Measurements from ENCODE around the gene SYCP3.
"Not testable (repeated sequence)": the region's sequence is repeated elsewhere in the genome, so short reads cannot be mapped to it uniquely, and the experiment has no call there.

The SYCP3 gene

DNA sequence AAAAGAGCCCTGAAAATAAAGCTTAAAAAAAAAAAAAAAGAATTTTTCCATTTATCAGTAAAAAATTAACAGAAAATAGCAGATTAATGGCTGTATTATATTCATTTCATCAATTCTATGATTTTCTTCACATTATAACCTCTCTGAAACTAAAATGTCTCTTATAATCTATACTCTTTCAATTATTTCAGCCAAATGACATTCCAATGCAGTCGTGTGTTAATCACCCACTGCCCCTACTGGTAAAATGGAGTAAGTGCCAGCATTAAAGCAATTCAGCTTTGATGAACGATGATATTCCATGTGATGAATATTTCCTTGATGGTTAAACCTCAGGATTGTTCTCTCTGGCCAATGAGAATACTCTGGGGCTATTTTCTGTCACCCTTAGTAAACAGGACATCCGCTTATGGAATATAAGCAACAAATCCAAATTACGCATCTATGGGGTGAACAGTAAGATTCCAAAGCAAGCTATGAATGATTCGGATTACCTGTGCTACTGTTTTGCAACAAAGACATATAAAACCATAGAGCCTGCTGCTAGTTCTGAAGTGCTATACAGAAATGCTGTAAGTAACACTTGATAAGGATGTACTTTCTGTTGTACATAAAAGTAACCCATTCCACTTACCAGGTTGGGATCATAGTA lies 20.3 kb upstream of the SYCP3 start:
- DNase-seq, result no peak

DNA sequence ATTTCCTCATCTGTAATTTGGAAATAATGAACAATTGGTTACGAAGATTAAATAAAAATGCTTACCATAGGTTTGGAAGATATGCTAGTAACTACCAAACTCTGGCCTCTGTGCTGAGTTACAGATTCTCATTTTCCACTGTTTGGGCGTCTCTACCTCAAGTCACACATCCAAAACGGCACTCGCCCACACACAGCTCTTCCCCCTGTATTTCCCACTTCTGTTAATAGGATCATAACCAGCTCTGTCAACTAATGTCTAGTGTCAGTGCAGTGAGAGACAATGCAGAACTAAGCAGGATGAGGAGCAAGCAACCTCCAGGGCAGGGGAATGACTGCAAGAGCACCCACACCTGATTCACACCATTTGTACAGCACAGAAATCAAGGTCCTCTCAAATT lies 10.9 kb upstream of the SYCP3 start:
- DNase-seq, result no peak

DNA sequence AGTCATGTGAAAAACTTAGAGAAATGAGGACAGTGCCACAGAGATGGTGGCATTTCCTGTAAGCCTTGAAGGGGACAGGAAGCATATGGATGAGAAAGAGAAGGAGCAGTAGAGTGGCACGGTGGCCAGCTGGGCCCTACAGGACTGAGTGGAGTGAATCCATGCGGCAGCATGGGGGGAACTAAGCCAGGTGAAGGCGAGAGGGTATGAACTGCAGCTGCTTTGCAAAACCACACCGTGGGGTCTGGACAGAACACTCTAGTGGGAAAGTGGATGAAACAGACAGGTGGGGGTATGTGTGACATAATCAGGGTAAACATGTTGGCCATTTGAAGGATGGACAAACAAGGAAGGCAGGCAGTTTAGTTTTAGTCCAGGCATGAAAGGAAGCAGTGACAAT lies 10.4 kb upstream of the SYCP3 start:
- DNase-seq, result no peak

DNA sequence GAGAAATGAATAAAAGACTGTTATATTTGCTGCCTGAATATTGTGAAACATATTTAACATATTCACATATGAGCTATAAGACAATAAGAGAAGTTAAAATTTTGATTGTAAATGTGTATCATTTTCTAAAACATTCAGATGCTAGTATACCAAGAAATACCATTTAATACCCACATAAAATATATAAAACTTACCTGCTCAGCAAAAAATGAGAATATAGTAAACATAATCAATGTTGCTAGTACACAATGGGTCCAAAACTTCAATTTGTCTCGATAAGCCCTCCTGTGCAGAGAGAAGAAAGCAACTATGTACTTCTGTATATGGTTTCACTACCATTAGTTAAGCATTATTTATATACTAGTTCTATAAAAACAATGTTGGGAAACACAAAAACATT lies 9.6 kb upstream of the SYCP3 start:
- no peak for DNase-seq

DNA sequence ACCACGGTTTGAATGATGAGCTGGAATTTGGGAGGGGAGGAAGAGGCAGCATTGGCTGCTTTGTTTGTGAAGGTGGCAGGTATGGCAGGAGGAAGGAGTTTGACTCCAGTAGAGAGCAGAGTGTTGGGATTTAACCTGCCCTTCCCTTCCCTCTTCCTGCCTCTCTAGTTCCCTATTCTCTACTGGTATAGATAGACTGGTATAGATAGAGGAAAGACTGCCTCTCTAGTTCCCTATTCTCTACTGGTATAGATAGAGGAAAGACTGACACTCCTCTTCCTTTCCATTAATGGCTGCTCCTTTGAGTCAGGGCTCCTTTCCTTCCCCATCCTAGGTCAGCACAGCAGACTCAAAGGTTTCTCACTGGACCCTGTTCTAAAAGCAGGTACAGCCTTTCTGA lies 8.4 kb upstream of the SYCP3 start:
- DNase-seq, result no peak

DNA sequence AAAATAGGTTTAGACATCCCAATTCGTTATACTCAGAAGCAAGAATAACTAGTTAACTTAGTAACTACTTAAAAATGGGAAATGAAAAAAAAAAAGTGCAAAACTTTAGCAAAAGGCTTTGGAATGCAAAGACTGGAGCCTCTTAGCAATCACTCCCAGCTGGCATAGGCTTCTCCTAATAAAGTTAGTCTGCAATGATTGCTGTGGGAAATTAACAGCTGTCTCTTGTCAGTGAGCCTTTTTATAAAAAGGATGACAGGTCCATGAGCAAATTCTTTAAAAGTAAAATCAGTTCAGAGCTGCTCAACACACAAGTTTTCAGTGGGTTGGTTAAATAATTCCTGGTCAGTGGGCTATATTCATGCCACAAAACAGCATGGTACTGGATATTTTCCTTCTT lies 7.4 kb upstream of the SYCP3 start:
- DNase-seq, result no peak

DNA sequence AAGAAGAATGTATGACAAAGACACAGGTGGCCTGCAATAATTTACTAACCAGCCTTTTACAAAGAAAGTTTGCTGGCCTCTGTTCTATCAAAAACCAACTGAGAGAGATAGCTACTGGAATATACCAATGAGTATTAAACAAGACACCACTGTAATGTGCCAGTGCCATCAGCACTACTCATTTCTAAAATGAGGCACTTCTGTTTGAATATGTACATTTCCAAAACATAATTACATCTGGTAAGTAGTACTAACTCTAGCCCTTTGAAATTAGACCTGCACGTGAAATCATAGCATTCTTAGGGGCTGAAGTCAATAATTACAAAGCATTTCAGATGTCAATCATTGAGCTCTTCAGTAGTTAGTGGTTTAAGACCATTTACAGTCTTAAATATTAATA lies 6.9 kb upstream of the SYCP3 start:
- DNase-seq, result no peak

DNA sequence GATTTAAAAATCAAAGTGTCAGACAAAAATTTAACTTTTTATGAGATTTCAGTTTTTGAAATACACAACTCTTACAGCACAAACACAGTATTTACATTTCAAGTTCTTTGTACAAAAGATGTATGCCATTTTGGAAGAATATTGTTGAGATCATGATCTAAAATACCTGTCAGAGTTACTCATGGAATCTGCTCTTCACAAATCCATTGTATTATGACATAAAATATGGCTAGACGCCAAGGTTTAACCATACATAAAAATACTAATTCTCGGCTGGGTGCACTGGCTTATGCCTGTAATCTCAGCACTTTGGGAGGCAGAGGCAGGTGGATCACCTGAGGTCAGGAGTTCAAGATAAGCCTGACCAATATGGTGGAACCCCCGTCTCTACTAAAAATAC lies 6.2 kb upstream of the SYCP3 start:
- no peak for DNase-seq

DNA sequence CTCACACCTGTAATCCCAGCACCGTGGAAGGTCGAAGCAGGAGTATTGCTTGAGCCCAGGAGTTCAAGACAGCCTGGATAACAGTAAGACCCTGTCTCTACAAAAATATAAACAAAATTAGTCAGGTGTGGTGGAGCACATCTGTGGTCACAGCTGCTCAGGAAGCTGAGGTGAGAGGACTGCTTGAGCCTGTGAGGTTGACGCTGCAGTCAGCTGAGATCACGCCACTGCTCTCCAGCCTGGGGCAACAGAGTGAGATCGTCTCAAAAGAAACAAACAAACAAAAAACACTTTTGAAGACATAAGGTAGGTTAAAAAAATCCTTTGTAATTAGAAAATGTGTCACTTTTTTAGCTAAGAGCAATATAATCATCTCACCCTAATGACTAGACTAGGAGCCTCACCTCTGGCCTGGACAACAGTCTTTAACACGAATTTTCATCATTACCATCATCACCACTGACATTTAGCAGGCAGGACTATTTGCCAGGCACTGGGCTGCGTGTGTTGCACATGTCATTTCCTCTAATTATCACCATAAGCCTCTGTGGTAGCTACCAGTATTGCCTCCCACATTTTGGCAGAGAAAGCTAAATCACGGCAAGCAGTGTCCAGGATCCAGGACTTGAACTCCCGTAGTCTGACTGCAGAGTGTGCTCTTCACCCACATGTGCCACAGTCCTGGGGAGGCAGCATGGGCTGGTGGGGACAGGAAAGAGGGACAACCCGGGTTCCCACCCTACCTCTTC lies 4.6 kb upstream of the SYCP3 start:
- peak; percentile 8 for DNase-seq

DNA sequence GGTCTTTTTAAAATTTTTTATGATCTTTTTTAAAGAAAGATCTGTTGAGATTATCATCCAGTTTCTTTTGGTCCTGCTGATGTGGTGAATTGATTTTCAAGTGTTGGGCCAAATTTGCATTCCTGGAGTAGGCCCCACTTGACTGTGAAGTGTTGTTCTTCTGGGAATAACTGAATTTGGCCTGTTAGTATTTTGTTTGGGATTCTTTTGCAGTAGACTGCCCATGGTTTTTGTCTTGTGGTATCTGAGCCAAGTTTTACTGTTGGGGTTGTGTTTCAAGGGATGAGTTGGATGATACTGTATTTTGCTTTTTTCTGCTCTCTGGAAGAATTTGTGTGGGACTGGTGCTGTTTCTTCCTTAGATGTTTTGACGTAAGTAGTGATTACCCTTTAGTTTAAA lies 4.0 kb upstream of the SYCP3 start:
- DNase-seq, result no peak

DNA sequence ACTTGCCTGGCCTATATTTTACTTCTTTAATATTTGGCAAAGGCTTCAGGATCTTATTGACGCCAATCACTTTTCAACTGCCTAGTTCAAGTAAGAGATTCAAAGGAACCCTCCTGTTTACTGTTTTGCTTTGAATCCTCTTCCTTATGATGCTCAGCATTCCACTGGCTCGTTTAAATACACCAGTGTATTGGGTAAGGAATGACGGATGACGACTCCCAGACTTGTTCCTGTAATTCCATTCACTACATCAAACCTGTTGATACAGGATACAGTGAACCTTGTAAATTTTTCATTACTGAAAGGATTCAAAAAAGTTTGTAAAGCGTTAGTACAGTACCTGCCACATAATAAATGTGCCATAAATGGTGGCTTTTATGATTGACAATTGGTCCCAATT lies 1.7 kb upstream of the SYCP3 start:
- no peak for DNase-seq

DNA sequence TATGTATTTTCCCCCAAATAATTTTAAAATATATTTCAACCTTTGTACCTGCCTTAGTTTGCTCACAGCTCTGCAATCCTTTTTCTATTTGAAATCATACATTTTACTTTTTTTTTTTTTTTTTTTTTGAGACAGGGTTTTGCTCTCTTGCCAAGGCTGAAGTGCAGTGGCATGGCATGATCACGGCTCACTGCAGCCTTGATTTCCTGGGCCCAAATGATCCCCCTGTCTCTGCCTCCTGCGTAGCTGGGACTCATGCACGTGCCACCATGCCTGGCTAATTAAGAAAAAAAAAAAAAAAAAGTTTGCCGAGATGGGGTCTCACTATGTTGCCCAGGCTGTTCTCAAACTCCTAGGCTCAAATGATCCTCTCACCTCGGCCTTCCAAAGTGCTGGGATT lies 1.3 kb upstream of the SYCP3 start:
- DNase-seq, result no peak

DNA sequence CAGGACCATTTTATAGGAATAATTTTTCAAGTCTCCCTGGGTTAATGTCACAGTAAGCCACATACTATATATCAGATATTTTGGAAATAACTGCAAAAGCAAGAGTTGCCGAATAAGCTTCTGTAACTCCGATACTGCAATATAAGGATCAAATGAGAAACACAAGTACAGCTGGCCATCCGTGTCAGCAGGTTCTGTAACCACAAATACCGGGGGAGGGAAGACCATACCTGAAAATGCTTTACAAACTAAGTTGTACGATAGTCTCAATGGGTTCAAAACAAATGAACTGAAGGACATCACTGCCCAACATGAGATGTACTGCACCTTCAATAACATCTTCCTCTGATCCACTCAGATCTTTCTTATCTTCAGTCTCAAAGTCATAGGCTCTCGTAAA lies 1.8 kb downstream of the SYCP3 start:
- DNase-seq, result no peak

DNA sequence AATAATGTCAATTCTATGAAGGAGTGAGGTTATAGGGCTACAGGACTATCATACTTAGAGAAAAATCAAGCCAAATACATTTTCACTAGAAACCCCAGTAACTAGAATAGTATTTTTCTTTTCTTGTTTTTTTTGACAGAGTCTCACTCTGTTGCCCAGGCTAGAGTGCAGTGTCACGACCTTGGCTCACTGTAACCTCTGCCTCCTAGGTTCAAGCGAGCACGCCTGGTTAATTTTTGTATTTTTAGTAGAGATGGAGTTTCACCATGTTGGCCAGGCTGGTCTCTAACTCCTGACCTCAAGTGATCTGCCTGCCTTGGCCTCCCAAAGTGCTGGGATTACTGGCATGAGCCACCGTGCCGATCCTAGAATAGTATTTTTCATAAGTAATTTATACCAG lies 4.8 kb downstream of the SYCP3 start:
- DNase-seq, result not testable (repeated sequence)

DNA sequence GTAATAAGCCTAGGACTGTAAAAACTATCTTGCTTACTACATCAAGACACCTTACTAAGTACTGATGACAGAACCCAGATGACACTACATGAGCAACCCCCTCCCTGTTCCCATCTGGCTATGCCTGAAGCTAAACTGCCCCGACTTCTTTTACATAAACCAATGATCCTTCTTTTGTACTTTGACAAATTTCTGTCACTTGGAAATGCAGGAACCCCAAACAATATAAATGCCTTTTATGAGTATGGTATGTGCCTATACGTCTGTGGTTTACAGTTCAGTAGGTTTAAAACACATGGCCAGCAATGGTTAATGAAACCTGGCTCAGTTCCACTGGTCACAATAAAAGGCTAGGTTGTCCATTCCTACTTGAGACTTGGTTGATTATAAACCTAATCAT lies 6.1 kb downstream of the SYCP3 start:
- no peak for DNase-seq

DNA sequence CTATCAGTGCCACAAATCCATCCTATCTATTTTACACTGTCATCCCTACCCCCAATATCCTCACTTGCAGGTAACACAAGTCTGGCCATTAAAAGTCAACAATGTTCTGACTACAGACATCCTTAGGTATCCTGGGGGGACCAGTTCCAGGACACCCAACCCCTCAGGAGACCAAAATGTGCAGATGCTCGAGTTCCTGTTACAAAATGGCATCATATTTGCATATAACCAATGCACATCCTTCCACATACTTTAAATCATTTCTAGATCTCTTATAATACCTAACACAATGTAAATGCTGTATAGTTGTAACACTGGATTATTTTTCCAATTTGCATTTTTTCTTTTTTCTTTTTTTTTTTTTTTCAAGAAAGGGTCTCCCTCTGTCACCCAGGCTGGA lies 6.9 kb downstream of the SYCP3 start:
- DNase-seq, result no peak

DNA sequence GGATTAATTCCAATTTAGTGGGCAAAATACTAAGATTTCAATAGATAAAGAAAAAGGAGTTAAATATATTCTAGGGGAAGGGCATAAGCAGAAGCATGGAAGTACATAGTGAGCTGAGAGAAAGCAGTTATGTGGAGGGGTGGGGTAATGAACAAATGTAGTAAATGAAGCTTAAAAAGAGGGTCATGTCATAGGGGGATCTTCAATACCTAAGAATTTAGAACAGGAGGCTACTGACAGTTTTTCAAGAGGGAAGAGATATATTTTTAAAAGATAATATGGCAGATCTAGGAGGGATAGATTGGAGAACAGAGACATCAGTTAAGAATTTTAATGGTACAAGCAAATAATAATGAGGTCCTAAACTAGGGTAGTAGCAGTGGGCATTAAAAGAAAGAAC lies 9.4 kb downstream of the SYCP3 start:
- DNase-seq, result no peak

DNA sequence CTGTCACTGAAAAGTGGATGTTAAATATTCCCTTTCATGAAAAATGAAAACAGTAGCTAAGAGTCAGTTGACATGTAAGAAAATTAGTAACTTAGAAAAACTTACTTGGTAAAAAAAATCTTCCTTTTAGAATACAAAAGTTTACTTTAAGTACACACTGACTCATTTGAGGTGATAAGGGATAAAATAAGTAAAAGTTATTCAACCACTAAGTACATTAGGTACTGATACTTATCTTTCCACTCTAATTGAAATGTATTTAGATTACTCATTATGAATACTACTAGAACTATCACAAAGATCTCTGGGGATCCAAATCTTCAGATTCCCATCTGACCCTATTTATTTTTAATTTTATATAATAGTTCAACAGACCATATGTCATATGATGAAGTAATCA lies 12.2 kb downstream of the SYCP3 start:
- no peak for DNase-seq

DNA sequence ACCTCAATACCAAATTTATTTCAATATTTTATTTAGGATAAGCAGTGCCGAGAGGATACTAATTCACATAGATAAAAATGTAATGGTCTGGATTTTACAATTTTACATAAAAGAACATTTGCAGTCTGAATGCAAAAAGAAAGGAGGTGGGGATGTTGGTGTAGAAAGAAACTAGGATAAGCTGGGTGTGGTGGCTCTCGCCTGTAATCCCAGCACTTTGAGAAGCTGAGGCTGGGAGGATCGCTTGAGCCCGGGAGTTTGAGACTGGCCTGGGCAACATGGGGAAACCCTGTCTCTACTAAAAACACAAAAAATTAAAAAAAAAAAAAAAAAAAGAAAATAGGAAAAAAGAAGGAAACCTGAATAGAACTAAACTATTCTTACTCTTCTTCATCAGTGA lies 16.9 kb downstream of the SYCP3 start:
- no peak for DNase-seq

DNA sequence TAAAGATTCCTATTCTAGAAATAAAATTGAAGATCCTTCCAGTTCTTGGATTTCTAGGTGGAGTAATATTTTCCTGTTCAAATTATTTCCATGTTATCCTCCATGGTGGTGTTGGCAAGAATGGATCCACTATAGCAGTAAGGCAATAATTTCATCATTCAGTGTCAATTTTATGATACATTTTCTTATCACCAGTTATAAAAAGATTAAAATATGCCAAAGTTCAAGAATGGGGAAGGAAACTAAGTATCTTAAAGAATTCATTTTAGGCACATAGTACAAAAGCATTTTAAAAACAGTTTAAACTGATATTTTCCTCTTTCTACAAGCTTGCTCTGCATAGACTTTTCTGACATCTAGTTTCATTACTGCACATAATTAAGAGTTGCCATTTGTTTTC lies 19.1 kb downstream of the SYCP3 start:
- DNase-seq, result no peak

DNA sequence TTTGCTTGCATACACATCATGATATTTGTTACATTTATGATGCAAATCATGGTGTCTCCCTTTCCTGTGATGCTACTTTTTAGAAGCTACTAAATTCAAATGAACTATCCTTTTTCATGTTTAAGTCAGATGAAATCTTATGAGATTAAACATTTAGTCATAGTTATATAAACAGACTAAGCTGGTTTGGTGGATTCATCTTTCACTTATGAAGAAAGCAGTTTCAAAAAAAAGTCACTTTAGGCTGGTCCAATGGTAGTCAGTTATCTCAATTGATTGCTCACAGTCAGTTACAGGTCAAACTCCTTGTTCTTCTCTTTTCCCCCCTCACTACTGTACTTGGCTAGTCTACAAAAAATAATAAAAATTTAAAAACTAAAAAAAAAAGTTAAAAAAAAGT lies 19.7 kb downstream of the SYCP3 start:
- no peak for DNase-seq

DNA sequence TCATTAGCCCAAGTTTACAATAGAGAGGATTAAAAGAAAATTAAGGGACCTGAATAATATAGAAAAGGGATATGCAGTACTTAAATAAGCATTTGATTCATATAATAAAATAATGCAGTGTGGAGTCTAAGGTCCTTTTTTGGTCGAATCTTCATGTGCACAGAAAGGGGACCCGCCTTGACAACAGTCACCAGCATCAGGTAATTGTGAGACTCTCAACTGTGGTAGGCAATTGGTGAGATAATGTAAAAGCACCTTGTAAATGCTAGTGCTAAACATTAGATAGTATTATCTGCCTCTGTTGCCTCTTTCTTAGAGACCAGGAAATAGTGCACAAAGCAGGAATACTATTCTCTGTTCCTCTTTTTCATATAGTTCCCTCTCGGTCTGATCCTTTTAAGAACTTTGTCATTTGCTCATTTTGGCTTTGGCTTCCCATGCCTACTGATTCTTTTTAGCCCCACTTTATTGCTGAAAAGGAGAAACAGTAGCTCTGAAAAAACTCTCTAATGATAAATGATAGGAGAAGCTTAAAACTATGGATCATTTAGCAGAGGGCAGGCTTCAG lies 24.3 kb downstream of the SYCP3 start:
- DNase-seq, result no peak

DNA sequence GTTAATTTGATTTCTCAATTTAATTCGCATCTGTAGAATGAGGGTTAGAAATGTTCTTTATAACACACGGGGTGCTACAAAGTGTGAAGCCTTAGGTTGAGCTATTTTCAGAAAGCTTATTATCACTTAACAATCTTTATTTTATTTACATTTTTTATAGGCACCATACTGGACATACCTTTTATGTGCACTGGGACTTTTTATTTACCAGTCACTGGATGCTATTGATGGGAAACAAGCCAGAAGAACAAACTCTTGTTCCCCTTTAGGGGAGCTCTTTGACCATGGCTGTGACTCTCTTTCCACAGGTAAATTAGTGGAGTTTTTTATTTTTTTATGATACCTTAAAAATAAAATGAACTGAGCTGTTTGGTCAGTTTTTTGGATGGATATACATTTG lies 25.3 kb downstream of the SYCP3 start:
- DNase-seq, result no peak

DNA sequence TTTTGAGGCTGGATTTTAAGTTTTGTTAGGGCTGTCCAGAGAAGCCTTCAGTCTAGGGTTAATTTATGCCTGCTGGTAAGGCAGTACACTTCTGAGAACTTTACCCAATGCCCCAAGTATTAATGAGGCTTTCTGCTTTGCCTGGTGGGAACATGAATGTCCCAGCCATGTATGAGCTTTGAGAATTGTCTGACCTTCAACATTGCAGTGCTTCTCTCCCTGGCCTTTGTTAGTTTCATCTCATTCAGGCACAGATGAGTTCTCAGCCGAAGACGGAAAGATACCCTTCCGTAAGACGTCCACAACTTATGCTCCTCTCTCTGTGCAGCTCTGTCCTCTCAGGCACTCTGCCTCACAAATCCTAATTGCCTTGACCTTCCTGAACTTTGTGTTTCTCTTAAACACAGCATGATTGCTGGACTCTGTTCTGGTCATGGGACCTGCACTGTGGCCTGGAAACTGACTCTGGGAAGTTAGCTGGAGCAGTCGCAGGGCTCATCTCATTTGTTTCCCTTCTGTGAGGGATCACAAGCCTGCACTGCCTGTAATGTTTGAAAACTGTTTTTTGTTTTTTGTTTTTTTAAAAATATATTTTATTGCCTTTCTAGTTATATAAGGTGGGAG lies 26.1 kb downstream of the SYCP3 start:
- DNase-seq, result no peak
